Measurements from ENCODE around the gene GRID2IP. TPM values are rescaled to one million over a fixed set of nuclear protein-coding genes. Genes with fewer than 3 reads are reported as not detected.

GRID2IP gene
- total and polyA plus RNA-seq, 2 donors (not counting 1 experiment from before 2014, with no cell fraction given) = 0.72 to 1.7 TPM

- Histone ChIP-seq H4K20me1 (ENCODE audit: control insufficient read depth, insufficient read depth, low read length, poor library complexity, severe bottlenecking) (no peaks in the 10 kb centered on the region), H3K4me3 (ENCODE audit: control extremely low read depth in 1 of 5, extremely low read depth in 1 of 5, insufficient read depth in 1 of 5, low read depth in 2 of 5, low read length in 4 of 5) (no peak overlapping the region), H3K36me3 (replicated peaks in 1 of 2; ENCODE audit: control extremely low read depth in 1 of 2, control insufficient read depth in 1 of 2, extremely low read depth in 1 of 2, insufficient read depth in 2 of 2, low read length in 1 of 2) (no peaks in the 10 kb centered on the region), H2AFZ (ENCODE audit: insufficient read depth, low read depth, low read length, poor library complexity, severe bottlenecking) (no peak overlapping the region), H3K4me2 (replicated peaks; ENCODE audit: low read depth, low read length, poor library complexity, severe bottlenecking) (no peak overlapping the region), H3K27ac (ENCODE audit: low read length in 2 of 2) (no peak overlapping the region), H3K27me3 (replicated peaks in 1 of 4; ENCODE audit: control extremely low read depth in 1 of 4, control insufficient read depth in 3 of 4, insufficient read depth in 4 of 4, low read length in 3 of 4) (no peaks in the 10 kb centered on the region), H3K9me3 (ENCODE audit: control extremely low read depth in 1 of 3, control insufficient read depth in 2 of 3, insufficient read depth in 1 of 3, low read length in 2 of 3) (no peaks in the 10 kb centered on the region), H3K9ac (ENCODE audit: low read length) (no peak overlapping the region), H3K4me1 (ENCODE audit: control insufficient read depth in 2 of 2, insufficient read depth in 2 of 2, low read length in 2 of 2) (no peaks in the 10 kb centered on the region), H3K79me2 (ENCODE audit: control insufficient read depth, insufficient read depth, low read length) (no peaks in the 10 kb centered on the region)
- Mint-ChIP-seq H3K9me3 (ENCODE audit: insufficient read depth) (no peaks in the 10 kb centered on the region), H3K4me3 (no peak overlapping the region), H3K27ac (no peak overlapping the region), H3K4me1 (no peaks in the 10 kb centered on the region), H3K27me3 (no peaks in the 10 kb centered on the region)
- ChIA-PET POLR2A (no interaction called here), CTCF (no interaction called here)
- ATAC-seq (ENCODE audit: low read depth) (no peak), DNase-seq (no peak)
- TF ChIP-seq CTCF (IDR thresholded peaks at IDR 0.05) = no peak
- TF ChIP-seq EZH2 (IDR thresholded peaks at IDR 0.05; ENCODE audit: borderline replicate concordance, insufficient read depth, low read depth, low read length, poor library complexity, severe bottlenecking) = no peak
- intact Hi-C loops (cut with micrococcal nuclease) = no loop called here
- 98% methylated on average over 8 of the region's 14 CpGs for WGBS (ENCODE audit: insufficient coverage)
Observed at GRCh38 chr7:6497637-6497905, 53.7 kb downstream of the GRID2IP start.

GRCh38 chr7:6496842-6497636 lies 54.2 kb downstream of the GRID2IP start:
- no peak overlapping the region for H3K4me2 ChIP-seq (replicated peaks; ENCODE audit: low read depth, low read length, poor library complexity, severe bottlenecking)
- CTCF ChIA-PET = no interaction called here
- Mint-ChIP-seq H3K4me1 (no peaks in the 10 kb centered on the region), H3K27ac (no peak overlapping the region), H3K9me3 (ENCODE audit: insufficient read depth) (no peaks in the 10 kb centered on the region), H3K27me3 (no peaks in the 10 kb centered on the region), H3K4me3 (no peak overlapping the region)
- intact Hi-C loops (cut with micrococcal nuclease) = no loop called here
- no peaks in the 10 kb centered on the region for H3K9me3 ChIP-seq (ENCODE audit: control extremely low read depth in 1 of 3, control insufficient read depth in 2 of 3, insufficient read depth in 1 of 3, low read length in 2 of 3)
- no peaks in the 10 kb centered on the region for H3K4me1 ChIP-seq (ENCODE audit: control insufficient read depth in 2 of 2, insufficient read depth in 2 of 2, low read length in 2 of 2)
- no peak overlapping the region for H2AFZ ChIP-seq (ENCODE audit: insufficient read depth, low read depth, low read length, poor library complexity, severe bottlenecking)
- no peaks in the 10 kb centered on the region for H4K20me1 ChIP-seq (ENCODE audit: control insufficient read depth, insufficient read depth, low read length, poor library complexity, severe bottlenecking)
- no peak for TF ChIP-seq EZH2 (IDR thresholded peaks at IDR 0.05; ENCODE audit: borderline replicate concordance, insufficient read depth, low read depth, low read length, poor library complexity, severe bottlenecking)
- no peak for TF ChIP-seq CTCF (IDR thresholded peaks at IDR 0.05)
- H3K4me3 ChIP-seq (ENCODE audit: control extremely low read depth in 1 of 5, extremely low read depth in 1 of 5, insufficient read depth in 1 of 5, low read depth in 2 of 5, low read length in 4 of 5) = no peak overlapping the region
- no peaks in the 10 kb centered on the region for H3K27me3 ChIP-seq (replicated peaks in 1 of 4; ENCODE audit: control extremely low read depth in 1 of 4, control insufficient read depth in 3 of 4, insufficient read depth in 4 of 4, low read length in 3 of 4)
- no peak overlapping the region for H3K27ac ChIP-seq (ENCODE audit: low read length in 2 of 2)
- no peaks in the 10 kb centered on the region for H3K36me3 ChIP-seq (replicated peaks in 1 of 2; ENCODE audit: control extremely low read depth in 1 of 2, control insufficient read depth in 1 of 2, extremely low read depth in 1 of 2, insufficient read depth in 2 of 2, low read length in 1 of 2)
- 94% methylated on average over 19 of the region's 19 CpGs for WGBS (ENCODE audit: insufficient coverage)
- no peak for ATAC-seq (ENCODE audit: low read depth)
- no peaks in the 10 kb centered on the region for H3K79me2 ChIP-seq (ENCODE audit: control insufficient read depth, insufficient read depth, low read length)
- DNase-seq = no peak
- H3K9ac ChIP-seq (ENCODE audit: low read length) = no peak overlapping the region
- POLR2A ChIA-PET = no interaction called here

All from B cell (primary cell).